ENCODE results near the gene TEX14.

TEX14 gene

DNA sequence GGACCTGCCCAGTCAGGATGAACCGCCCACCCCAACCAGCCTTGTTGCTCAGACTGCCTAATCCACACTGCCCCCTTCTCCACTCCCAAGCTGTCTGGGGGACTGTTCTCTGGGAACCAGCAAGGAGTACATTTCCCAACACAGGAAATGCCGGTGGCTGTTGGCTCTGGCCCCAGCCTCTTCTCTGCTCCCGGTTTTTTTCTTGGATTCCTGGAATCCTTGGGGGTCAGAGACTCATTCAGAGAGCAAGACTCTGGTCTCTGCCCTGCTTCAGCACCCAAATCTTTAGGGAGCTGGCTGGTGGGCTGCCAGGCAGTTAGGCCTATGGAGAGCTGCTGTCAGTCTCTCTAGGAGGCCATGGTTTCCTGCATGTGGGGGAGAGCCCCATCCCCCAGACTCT lies 166.6 kb downstream of the TEX14 start:
- TF ChIP-seq, protein P1, sequence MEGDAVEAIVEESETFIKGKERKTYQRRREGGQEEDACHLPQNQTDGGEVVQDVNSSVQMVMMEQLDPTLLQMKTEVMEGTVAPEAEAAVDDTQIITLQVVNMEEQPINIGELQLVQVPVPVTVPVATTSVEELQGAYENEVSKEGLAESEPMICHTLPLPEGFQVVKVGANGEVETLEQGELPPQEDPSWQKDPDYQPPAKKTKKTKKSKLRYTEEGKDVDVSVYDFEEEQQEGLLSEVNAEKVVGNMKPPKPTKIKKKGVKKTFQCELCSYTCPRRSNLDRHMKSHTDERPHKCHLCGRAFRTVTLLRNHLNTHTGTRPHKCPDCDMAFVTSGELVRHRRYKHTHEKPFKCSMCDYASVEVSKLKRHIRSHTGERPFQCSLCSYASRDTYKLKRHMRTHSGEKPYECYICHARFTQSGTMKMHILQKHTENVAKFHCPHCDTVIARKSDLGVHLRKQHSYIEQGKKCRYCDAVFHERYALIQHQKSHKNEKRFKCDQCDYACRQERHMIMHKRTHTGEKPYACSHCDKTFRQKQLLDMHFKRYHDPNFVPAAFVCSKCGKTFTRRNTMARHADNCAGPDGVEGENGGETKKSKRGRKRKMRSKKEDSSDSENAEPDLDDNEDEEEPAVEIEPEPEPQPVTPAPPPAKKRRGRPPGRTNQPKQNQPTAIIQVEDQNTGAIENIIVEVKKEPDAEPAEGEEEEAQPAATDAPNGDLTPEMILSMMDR (IDR thresholded peaks at IDR 0.05), result no peak
- no peaks in the 10 kb centered on the region for H3K36me3 Mint-ChIP-seq (ENCODE audit: low read depth)
- H3K4me1 Mint-ChIP-seq, result peaks cover 42% of the 10 kb centered on the region
- peaks cover 7% of the 10 kb centered on the region for H3K27me3 Mint-ChIP-seq (ENCODE audit: low read depth, poor library complexity)
- H3K9me3 Mint-ChIP-seq, result no peaks in the 10 kb centered on the region
- no peak overlapping the region for H3K4me3 Mint-ChIP-seq
- no peak overlapping the region for H3K27ac Mint-ChIP-seq
- no peak for DNase-seq

DNA sequence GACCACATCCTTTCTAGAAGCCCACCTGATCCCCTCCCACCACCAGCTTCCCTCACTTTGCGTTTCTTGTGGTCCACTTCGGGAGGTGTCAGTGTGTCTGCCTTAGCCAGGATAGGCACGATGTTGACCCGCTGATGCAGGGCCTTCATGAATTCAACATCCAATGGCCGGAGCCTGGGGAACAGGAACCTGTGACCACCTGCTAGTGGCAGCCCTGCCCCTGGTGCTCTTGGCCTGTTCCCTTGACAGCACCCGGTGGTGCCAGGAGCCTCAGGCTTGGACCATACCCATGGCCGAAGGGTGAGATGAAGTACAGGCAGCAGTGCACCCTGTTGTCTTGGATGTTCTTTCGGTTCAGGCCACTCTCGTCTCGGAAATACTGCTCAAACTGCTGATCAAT lies 170.2 kb downstream of the TEX14 start:
- Mint-ChIP-seq H3K4me3 (no peak overlapping the region), H3K4me1 (peaks cover 29% of the 10 kb centered on the region), H3K9me3 (no peaks in the 10 kb centered on the region), H3K36me3 (ENCODE audit: low read depth) (no peaks in the 10 kb centered on the region), H3K27ac (no peak overlapping the region), H3K27me3 (ENCODE audit: low read depth, poor library complexity) (peaks cover 9% of the 10 kb centered on the region)
- no peak for DNase-seq
- TF ChIP-seq, protein P1 (IDR thresholded peaks at IDR 0.05), result no peak

GRCh38 chr17:58520843-58521430 lies 170.9 kb downstream of the TEX14 start:
- H3K4me3 Mint-ChIP-seq, result no peak overlapping the region
- DNase-seq, result peak; percentile 53
- H3K27me3 Mint-ChIP-seq (ENCODE audit: low read depth, poor library complexity), result peaks cover 9% of the 10 kb centered on the region
- H3K27ac Mint-ChIP-seq, result no peak overlapping the region
- H3K4me1 Mint-ChIP-seq, result peaks cover 31% of the 10 kb centered on the region
- H3K36me3 Mint-ChIP-seq (ENCODE audit: low read depth), result no peaks in the 10 kb centered on the region
- TF ChIP-seq, protein P1 (IDR thresholded peaks at IDR 0.05), result peak; percentile 63
- H3K9me3 Mint-ChIP-seq, result no peaks in the 10 kb centered on the region

GRCh38 chr17:58517928-58518609 lies 173.8 kb downstream of the TEX14 start:
- TF ChIP-seq, protein P1 (IDR thresholded peaks at IDR 0.05), result no peak
- peaks cover 44% of the 10 kb centered on the region for H3K4me1 Mint-ChIP-seq
- peaks cover 12% of the 10 kb centered on the region for H3K27me3 Mint-ChIP-seq (ENCODE audit: low read depth, poor library complexity)
- no peaks in the 10 kb centered on the region for H3K9me3 Mint-ChIP-seq
- H3K27ac Mint-ChIP-seq, result peak overlapping the region; percentile 100
- H3K36me3 Mint-ChIP-seq (ENCODE audit: low read depth), result no peaks in the 10 kb centered on the region
- peak; percentile 98 for DNase-seq
- H3K4me3 Mint-ChIP-seq, result peak overlapping the region; percentile 93

DNA sequence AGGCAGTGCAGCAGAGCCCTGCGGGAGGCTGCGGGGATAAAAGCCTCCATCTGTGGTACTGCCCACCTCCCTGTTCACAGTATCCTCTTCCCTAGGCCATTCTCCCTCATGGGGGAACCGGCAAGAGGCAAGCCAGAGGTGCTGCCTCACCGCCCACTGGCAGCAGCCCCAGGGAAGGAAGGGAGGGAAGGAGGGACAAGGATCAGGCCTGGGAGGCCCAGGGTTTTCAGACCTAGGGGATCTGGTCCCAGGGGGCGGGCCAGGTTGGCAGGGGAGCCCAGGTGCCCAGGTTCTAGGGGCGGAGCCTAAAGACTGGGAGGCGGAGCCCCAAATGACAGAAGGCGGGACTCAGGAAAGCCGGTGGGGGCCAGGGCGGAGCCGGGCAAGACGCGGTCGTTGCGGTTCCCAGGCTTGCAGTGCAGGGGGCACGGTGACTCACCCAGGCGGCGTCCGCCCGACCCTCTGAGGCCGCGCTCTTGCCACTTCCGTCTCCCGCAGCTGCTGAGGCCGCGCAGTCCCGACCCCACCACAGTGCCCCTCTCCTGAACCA lies 174.4 kb downstream of the TEX14 start:
- TF ChIP-seq, protein P1 (IDR thresholded peaks at IDR 0.05), result no peak
- peaks cover 14% of the 10 kb centered on the region for H3K27me3 Mint-ChIP-seq (ENCODE audit: low read depth, poor library complexity)
- H3K9me3 Mint-ChIP-seq, result no peaks in the 10 kb centered on the region
- H3K27ac Mint-ChIP-seq, result peak overlapping the region; percentile 94
- no peaks in the 10 kb centered on the region for H3K36me3 Mint-ChIP-seq (ENCODE audit: low read depth)
- peaks cover 49% of the 10 kb centered on the region for H3K4me1 Mint-ChIP-seq
- DNase-seq, result no peak
- peak overlapping the region; percentile 93 for H3K4me3 Mint-ChIP-seq

Measured in nephron progenitor cell (in vitro differentiated cells).